Umbilical cord (tissue), 2 donors: ENCODE results near the gene HOXA13. TPM values are rescaled to one million over a fixed set of nuclear protein-coding genes. Genes with fewer than 3 reads are reported as not detected.

Experiments
- DNase-seq: peaks from one replicate; pipeline ENCODE4 v3.0.0-alpha.2; 2015; ENCODE audit warnings: low spot score
- total RNA-seq: library from RNA; depleted of rRNA; stranded (reverse); fragments of >200 nt; gene quantifications from one replicate; pipeline ENCODE4 v1.2.3, GENCODE V29; 2014; ENCODE audit warnings: low replicate concordance; ENCODE audit not compliant: insufficient read depth

The HOXA13 gene
- total RNA-seq, 1 donor from 2014 or later = 15.6 TPM

GRCh38 chr7:27148031-27148755, 51.7 kb downstream of the HOXA13 start:
- DNase-seq = peak; percentile 55

GRCh38 chr7:27147199-27148030, 52.5 kb downstream of the HOXA13 start, which contains the start of gene HOXA6:
TSS of gene HOXA6 (minus strand) at chr7:27147774. CDS start at chr7:27147749, 25 bp downstream.
- peak; percentile 38 for DNase-seq

- DNase-seq = no peak
These were observed 53.2 kb downstream of the HOXA13 start for GRCh38 chr7:27146491-27147198.

- no peak for DNase-seq
These were observed 53.9 kb downstream of the HOXA13 start for GRCh38 chr7:27145914-27146412.

- no peak for DNase-seq
These were observed 54.6 kb downstream of the HOXA13 start for GRCh38 chr7:27145165-27145913.

GRCh38 chr7:27144781-27145164, 55.1 kb downstream of the HOXA13 start:
- no peak for DNase-seq

Other genes with a start within 250 kb of the HOXA13 start
- 1.9 TPM for gene HOXA1, start 104.1 kb downstream of the HOXA13 start, total RNA-seq
- 0.24 TPM for gene HOXA2, start 97.4 kb downstream of the HOXA13 start, total RNA-seq
- 4.1 TPM for gene HOXA4, start 69.3 kb downstream of the HOXA13 start, total RNA-seq
- gene HOXA5, start 56.4 kb downstream of the HOXA13 start, total RNA-seq = 2.9 TPM
- gene HOXA6, start 52.3 kb downstream of the HOXA13 start, total RNA-seq = not detected
- 0.96 TPM for gene HOXA3, start 47.5 kb downstream of the HOXA13 start, total RNA-seq
- 0.72 TPM for gene HOXA7, start 43.4 kb downstream of the HOXA13 start, total RNA-seq
- gene HOXA9, start 34.6 kb downstream of the HOXA13 start, total RNA-seq = 18.8 TPM
- 14.2 TPM for gene HOXA10, start 25.8 kb downstream of the HOXA13 start, total RNA-seq
- 6.3 TPM for gene HOXA11, start 14.9 kb downstream of the HOXA13 start, total RNA-seq
- gene EVX1, start 42.7 kb upstream of the HOXA13 start, total RNA-seq = 1.7 TPM